TTC549 (cell line): Measurements from ENCODE around the gene ADD3.

Source experiments
- FAIRE-seq: peaks from 2 replicates; lab custom pipeline; 2012; peaks lifted over from hg19 to GRCh38; lab: Jason Lieb, UNC

ADD3 gene

DNA sequence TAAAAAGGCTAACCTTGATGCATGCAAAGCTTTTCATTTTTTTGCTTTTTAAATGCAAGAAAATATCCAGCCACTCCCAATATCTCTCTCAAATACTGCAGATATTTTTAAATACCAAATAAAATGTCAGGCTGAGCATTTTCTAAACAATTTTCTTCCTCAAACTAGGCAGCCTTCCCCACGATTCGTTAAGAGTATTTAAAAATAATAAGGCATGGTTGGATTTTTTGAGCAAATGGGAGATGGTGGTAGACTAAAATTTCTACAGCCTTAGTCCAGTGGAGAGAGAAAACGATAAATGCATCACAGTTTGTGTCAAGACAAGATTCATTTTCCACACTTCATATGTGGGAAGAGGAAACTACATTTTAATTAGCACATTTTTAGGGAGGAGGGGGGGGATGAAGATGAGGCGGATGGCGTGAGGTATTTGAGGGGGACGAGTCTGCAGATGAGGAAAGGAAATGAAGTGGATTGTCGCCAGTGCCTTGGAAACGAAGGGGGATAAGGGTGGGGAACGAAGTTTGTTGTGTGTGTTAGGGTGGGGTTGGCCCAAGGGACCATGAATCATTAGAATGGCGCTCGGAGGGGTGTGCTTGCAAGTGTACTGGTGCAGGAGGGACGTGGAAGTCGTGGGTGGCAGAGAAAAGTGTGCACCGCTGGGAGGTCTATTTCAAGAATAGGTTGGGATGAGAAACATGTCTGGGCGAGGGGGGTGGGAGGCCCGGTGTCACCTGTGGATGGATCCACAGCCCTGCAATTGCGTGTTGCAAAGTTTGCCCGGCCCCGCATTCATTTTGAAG, 1.2 kb upstream of the ADD3 start:
- no peak for FAIRE-seq

DNA sequence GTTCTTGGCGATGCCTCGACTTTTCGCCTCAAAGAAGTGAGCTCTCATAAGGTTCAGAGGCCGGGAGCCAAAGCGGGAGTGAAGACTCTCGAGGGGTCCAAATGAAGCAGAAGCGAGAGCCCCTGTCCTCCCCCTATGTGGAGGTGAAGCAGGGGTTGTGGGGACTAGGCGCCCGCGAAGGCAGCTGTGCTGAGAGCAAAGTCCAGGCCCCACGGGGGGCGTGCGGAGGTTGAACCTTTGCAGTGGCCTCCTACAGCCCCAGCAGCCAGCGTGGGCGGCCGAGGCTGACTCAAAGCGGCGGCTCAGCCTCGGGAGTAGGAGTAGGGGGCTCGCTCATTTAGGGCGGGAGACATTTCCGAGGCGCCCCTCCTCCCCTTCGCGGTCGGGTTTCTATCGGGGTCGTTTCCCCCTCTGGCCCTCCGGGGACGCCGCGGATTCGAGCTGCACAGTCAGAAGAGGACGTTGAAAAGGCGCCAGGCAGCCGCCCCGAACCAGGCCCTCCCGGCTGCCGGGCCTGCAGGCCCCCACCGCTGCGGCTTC, 553 bp upstream of the ADD3 start:
- FAIRE-seq: no peak

DNA sequence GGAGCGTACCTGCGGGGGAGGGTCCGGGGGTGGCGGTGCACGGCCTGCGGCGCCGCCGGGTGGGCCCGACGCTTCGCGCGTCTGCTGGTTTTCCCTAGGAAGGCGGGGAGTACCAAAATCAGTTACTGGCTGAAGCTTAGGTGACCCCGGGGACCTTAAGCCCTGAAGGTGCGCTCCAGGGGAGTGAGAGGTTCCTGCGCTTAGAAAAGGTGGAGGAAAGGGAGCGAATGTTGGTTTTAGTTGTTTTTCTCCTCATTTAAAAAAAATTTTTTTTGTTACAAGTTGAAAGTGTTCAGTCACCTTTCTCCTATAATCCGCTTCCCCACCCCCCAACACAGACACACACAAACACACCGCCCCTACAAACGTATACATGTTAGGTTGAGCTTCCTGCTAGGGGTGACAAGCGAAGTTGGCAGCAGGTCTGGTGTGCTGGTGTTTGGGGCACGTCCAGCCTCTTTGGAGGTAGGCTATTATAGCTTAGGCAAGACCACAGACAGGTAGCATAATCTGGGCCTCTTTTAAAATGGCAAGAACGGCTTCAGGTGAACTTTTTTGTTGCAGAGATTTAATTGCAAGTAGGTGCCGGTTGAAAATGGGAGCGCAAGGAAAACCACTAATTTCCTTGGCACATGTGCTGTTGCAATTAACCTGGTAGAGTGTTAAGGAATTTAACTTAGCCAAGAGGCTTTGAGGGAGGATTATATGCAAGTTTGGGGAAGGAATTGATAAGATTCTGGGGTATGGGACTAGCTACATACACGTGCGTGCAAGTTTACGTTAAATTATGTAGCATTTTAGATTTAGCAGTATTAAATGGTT, 945 bp downstream of the ADD3 start:
- no peak for FAIRE-seq

DNA sequence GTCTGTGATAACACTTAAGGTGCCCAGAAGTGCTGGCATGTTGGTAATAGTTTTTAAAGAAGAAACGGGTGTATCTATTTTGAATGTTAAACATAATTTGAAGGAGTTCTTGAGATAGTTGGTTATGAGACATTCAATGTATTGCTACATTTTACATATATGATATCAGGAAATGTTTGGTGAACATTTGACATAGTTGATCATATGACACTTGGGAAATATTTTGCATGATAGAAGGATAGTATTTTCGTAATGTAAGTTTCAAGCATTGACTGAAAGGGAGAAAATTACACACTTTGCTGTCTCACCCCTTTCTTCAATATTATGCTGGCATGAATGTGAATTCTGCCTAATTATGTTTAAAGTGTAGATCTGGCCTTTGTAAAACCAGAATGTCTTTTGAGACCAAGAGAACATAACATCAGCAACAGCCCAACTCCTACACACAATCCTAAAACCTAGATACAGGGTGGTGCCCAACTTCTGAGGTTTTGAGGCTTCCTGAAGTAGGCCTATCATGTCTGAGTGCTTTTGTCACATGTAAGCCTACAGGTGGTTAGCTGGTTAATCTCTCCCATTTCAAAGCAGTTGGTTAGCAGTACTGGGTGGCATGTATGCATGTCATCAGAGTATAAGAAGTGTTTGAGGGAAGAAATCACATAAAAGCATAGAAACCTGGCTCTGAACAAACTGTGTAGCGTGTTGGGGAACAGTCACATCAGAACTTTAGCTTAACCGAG, 2.1 kb downstream of the ADD3 start:
- FAIRE-seq: no peak

DNA sequence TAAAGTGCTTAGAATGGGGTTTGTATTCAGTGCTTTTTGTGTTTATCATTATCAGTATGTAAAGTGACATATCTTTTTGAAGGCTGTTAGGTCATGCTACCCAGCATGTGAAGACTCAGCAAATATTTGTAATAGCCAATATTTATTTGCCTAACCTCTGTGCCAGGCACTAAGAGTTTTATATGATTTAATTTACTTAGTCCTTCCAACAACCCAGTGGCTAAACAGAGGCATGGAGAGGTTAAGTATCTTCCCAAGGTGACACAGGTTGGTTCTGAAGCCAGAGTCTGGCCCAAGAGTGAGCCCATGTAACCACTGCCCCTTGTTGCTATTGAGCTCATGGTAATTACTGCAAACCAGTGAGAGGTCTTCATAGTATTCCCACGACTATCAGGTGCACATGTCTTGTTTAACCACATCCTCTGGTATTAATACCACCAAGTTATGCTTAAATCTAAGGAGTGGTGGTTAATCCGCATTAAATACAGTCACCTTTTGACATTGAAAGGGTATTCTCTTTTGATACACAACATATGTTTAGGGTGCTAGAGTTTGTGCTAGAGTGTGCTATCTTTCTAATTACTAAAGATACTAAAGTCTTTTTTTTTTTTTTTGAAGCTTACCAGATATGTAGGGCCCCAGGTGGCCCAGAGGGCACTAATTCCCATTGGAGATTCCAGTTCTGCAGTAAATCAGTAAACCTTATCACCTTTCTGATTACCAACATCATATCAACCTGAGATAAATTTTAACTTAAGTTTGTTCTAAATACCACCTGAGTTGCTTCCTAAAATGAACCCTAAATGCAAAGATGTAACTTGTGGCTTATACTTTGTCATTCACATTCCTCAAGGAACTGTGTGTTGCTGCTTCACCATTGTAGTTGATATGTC, 2.9 kb downstream of the ADD3 start:
- FAIRE-seq: no peak

DNA sequence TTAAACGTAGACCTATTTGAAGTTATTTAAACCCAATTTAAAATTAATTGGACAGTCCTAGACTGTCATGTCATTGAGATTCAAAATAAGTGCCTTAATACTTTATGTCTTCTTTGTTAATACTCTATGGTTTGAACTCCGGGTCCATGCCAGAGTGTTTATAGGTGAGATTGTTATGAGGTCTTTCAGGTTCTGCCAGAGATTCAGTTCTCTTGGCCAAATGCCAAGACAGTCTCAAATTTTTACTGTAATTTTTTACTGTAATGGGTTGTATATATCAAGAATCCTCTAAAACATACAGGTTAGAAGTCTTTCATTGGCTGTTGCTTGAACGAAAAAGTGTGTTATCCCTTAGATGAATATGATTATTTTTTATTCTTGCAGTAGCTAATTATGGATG, 3.9 kb downstream of the ADD3 start:
- no peak for FAIRE-seq

DNA sequence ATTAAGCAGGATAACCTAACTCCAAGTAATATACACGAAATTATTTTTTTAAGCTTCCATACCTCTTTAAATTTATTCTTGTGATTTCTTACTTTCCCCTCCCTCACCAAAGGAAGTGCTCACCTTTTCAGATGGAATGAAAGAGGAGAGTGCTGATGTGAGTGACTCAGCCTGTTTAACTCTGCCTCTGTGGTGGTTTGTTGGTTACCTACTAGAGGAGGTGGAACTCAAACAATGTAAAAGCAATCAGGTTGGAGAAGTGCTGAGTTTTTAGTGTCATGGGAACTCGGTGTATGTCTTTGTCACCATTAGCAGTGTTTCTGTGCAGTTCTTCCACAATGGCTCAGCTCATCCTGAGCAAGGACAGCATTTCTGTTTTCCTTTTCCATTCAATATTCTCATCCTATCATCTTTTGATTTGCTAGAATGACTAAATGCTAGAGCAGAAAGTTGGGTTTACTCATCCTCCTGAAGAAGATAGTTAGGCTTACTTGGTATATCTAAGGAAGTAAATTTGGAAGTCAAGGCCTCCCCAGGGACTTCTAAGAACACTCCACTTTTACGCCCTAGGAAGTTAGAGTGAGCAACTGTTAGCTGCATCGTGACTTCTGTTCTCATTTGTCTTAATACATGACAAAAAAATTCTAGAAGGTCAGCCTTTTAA, 6.0 kb downstream of the ADD3 start:
- FAIRE-seq: no peak

DNA sequence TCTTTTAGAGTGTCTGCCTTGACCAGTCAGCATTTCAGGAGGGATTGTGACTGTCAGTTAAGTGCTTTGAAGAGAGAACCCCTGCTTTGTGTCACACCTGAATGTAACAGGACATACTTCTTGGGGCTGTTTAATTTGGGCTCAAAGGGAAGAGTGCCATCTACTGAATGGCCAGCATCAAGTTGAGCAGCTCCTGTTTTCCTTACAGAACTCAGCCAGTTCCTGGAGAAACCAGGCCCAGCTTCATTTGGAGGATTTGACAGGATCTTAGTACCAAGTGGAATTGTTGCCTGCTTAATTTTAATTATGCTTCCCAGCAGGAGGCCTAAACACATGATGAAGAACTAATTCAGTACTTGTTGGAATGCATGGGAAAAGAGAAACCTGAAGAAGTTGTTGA, 8.3 kb downstream of the ADD3 start:
- FAIRE-seq: no peak

DNA sequence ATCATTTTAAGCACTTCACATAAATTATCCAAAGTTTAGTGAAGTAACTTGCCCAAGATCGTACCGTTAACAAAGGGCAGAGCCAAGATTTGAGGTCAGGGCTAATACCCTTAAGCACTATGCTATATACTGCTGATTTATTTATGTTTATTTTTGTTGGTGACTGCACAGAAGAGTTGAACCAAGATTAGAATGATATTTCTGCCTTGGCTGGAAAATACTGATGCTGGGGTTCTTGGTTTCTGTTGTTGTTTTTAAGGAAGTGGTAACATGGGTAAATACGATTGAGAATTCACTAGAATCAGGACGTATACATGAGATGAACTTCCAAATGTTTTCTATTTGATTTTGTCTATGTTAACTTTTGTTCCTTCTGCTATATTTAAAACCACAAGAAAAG, 9.3 kb downstream of the ADD3 start:
- FAIRE-seq: no peak

DNA sequence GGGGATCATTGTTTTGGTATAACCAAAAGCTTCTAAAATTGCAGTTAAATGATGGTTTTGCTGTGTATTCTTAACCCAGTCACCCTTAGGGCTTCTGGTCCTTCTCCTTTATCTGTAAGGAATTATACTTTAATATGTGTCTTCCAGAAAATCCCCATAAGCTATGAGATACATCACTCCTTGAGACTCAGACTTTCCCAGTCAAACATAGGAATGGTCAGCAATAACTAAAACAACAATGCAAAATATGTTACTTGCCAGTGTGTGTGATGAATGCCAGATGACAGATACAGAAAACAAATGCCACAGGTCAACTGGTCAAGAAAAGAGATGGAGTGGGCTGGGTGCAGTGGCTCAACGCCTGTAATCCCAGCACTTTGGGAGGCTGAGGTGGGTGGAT, 10.1 kb downstream of the ADD3 start:
- FAIRE-seq: no peak

DNA sequence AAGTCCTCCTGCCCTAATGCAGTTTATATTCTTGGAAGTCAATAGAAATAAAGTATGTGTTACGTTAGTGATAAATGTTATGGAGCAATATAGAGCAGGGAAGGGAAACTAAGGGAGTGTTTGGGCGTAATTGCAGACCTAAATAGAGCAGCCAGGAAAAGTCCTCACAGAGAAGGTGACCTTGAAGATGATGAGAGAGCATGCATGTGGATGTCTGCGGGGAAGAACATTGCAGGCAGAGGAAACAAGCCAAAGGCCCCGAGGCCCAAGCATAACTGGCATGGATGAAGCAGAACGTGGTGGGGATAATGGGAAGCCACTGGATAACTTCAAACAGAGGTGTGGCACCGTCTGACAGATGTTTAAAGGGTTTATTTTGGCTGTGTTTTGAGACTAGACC, 12.5 kb downstream of the ADD3 start:
- FAIRE-seq: no peak

DNA sequence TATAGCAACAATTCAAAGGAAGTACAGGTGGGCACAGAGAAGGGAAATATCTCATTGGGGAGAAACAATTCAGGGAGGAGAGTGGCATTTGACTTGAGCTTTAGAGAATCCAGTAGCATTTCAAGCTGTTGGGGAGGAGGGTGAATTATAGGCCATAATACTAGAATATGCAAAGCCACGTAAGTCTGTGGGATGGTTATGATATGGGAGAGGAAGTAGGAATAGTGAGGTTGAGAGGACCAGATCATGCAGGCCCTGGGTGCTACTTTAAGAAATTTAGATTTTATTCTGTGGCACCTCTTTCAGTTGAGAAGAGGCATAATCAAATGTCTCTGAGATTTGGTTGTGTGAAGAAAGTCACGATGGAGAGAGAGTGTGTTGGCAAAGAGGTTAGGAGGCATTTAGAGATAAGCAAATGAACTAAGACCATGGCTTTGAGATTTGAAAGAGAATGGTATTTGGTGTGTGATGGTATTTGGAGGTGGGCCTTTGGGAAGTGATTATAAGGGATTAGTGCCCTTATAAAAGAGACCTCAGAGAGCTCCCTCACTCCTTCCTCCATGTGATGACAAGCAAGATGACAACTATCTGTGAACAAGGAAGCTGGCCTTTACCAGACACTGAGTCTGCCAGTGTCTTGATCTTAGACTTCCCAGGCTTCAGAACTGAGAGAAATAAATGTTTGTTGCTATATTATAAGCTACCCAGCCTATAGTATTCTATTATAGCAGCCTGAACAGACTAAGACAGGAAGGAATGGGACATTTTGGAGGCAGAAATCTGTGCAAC, 15.1 kb downstream of the ADD3 start:
- FAIRE-seq: no peak

DNA sequence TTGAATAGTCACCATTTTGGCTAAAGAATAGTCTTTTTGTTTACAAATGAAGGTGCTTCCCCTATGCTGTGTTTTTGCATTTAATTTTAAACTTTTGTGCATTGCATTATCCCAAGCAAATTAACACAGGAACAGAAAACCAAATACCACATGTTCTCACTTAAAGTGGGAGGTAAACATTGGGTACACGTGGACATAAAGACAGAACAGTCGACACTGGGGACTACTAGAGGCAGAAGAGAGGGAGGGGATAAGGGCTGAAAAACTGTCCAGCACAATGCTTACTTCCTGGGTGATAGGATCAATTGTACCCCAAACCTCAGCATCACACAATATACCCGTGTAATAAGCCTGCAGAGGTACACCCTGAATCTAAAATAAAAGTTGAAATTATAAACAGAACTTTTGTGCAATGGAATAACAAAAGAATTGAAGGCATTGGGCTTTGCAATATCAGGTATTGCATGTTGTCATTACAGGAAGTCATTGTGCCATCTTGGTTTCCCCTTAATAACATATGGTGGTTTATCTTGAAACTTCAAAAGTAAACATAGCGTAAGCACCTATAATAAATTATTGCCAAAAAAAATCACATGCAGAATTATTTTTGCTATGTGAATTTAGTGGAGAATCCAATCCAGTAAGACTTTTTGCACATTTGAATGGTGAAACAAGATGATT, 16.1 kb downstream of the ADD3 start:
- no peak for FAIRE-seq

DNA sequence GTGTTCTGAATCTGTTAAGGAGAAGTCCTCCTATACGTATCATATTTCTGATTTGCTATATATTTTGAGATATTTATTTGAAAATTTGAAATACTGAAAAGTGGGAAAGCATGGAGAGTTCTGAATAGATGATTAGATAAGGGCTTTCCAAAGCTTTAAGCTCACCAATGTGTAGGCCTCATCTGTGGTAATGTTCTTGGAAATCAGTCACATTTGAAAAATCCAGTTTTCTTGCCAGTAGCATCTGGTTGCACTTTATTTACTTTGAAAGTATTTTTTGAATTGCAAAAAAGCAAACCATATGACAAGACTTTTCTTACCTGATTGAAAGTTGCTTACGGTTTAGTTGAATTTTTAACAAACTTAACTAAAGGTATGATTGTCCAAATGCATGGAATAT, 21.7 kb downstream of the ADD3 start:
- no peak for FAIRE-seq

DNA sequence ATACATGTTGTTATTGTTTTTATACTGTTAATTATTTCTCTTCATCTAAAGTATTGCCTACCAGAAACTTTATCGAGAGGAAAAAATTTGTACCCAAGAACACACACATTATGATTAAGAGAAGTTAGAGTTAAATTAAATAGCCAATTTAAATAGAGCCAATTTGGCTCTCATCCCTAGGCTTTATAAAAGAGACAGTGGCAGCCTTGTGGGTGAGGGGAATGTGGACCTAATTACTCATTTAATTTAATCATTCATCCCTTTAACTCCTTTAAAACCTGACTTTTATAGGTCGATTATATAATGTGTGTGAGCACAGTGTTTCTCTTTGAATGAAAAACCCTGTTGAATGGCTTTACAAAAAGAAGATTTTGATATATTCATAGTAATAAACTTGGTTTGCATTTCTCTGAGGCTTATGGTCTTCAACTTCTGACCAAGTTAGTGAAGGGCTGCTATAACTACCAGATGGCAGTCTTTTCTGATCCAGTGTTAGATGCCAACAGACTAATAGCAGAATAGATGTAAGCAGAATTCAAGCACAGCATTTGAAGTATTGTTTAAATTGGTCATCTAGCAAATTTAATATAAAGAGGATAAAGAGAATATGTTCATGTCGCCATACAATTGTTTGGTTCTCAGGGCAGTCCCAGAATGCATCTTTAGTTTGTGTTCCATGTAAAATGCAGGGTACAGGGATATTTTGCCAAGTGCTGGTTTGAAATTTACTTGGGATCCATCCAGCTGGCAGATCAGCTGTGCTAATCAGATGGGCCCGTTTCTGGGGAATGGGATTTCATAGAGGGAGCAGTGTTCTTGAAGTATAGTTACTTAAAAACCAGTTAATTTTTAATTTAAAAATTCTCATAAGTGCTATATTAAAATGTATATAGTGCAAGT, 25.3 kb downstream of the ADD3 start:
- FAIRE-seq: no peak

DNA sequence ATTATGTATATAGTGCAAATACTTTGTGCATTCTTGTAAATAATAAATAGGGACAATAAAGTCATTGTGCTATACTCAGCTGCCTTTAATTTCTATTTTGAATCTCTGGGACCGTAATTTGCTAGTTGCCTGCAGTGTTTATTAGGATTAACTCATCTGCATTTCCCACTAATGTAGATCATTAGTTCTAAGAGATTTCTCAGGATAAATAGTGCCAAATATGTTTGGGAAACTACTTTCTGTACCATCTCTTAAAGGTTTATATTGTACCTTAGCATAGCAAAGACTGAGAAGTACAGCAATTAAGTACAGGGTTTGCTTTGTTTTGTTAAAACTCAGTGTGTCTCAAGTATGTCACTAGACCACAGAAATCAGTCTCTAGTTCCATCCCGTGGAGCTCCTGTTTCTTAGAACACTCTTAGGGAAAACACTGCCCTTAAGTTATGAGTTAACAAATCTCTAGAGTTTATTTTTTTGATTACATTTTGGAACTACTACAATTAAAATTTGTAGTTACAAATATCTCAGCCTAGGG, 26.0 kb downstream of the ADD3 start:
- FAIRE-seq: no peak

DNA sequence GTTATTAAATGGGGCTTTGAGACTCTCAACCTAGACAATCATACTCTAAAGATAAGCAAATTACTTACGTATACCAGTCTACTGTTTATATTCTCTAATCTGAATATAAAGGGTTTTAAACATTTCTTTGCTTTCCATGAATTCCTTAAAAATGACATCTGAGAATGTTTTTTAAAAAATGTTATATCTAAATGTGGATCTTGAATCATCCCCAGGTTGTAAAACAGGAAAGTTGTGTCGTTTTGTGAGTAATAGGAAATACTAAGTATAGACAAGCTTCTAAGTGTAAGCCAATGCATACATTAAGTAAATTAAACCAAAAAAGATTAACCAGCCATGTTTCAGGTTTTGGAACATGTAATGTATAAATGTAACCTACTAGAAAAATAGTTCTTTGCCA, 26.8 kb downstream of the ADD3 start:
- no peak for FAIRE-seq
